CD4-positive, alpha-beta T cell treated with Interleukin-4 for 1 hour (primary cell): ENCODE measurements around the gene PHACTR1.
"Not testable (repeated sequence)": the region's sequence is repeated elsewhere in the genome, so short reads cannot be mapped to it uniquely, and the experiment has no call there.

Source experiments
- DNase-seq, 2 donors: peaks; one replicate each; pipeline ENCODE4 v3.0.0-alpha.2; 2020 to 2022

Gene PHACTR1

DNA sequence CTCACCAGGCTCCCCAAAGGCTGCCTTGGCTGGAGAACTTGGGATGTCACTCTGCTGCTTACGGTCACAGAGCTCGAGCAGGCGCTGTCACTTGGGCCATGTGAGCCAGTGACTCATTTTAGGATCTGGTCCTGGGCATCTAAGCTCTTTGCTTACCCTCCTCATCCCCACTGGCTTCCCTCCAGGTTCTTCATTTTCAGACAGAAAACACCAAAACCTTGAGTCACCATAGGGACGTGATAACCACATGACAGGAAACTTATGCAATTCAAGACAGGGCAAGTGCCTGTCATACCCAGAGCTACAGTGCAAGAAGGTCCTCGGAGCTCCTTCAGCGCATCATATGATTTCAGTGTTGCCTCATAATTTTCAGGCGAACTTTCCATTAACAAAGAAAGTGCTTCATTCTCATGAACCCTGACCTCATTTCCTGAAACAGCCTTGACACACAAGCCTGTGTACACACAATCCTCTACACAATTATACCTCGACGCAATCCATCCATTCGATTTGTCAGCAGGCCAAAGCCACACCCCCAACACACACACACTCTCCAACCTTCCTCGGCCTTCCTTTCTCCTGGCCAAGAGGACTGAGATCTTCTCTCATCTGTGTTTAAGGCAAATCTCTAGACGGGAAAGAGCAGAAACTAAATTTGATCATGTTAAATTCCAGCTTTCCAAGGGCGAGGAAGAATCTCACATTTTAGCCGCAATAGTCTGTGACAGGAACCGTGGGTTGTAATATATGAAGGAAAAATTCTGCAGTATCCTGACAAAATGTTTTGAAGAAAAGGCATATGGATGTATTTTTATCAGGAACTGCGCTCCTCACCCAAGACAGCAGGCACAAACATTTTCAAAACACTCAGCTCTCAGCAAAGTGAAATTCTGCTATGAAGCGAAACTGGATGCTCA lies 586.4 kb downstream of the PHACTR1 start:
- peak; percentile 69 to 88 for DNase-seq

DNA sequence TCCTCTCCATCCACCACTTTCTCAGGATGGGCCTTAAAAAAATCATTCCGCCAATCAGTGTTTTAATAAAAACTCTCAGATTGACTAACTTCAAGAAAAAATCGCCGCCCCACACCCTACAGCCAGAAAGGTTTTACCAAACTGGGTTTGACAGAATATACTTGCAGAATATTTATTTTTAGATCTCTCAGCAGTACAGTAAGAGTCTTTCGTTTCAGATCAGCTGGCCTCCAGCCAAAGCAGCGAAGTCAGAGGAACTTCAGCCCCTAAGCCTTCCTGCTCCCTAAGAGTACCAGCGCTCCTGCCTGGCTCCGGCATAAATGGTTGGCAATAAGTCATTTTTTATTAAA lies 587.1 kb downstream of the PHACTR1 start:
- DNase-seq: peak; percentile 24 to 68

DNA sequence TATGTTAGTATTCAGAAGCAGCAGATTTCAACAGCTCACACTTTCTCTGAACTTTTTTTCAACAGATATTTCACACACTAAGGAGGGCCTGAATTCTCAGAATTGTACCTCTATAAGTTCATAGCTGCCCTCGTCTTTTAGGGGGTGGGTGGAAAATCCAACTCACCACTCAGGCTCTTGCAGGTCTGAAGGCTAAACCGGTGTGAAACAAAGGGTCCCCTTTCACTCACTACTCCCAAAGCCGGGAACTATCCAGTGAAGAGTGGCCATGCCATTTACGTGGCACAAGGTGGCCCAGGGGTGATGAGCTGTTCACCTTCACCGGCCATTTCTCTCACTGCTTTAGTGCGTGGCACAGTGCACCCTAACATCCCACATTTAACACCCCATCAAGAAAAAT lies 587.5 kb downstream of the PHACTR1 start:
- DNase-seq: no peak

GRCh38 chr6:13304580-13305260 lies 588.2 kb downstream of the PHACTR1 start:
- no peak for DNase-seq

GRCh38 chr6:13305288-13305687 lies 588.7 kb downstream of the PHACTR1 start:
- DNase-seq: no peak

DNA sequence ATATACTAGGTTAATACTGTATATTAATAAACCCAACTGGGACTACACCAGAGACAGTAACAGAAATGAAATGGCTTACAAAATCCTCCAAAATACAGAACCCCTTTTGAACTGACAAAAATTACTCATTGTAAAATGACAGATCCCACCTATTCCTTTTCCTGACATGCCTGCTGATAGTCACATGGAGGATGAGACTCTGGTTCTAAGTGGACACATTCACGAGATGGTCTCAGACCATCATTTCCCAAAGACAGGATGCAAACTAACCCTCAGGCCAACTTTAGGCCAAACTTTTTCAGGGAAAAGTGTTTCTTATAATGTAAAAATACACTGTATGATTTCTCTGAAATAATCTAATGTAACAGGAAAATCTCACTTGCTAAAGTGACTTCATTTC lies 589.2 kb downstream of the PHACTR1 start:
- DNase-seq: no peak

DNA sequence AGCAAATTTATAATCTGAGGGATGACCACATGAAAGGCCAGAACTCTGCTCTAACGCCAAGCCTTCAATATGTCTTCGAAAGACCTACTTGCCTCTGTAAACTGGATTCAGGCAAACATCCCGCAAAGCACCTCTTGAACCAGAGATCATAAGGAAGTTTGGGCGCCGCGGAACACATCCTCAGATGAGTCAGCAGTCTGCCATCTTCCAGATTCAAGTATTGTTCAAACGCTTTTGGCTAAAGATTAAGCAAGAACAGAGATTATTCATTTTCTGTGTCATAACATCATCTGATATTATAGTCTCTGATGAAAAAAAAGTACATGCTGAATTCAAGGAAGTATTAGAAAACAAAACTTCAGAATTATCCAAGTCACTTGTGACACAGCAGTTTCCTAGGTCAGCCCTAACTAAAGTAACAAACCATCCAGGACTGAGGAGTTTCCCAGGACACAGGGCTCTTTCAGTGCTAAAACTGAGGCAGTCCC lies 591.0 kb downstream of the PHACTR1 start:
- DNase-seq: peak in 1 of 2 donors; percentile 62

DNA sequence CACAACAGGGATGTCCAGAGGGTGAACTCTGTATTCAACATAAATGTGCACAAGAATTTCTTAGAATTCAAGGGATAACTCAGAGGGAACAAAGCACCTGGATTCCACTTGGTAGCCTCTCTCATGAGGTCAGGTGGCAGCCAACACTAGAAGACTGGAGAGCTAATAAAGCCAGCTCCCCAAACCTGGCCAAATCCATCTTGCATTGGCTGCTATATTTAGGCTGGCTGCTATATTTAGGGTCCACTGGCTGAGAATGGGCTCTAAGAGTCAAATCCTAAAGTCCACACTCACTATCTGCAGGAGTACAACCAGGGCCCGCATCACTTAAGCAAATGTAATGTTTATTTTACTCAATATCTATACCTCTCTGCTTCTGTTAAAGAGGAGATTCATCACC lies 591.8 kb downstream of the PHACTR1 start:
- no peak for DNase-seq

DNA sequence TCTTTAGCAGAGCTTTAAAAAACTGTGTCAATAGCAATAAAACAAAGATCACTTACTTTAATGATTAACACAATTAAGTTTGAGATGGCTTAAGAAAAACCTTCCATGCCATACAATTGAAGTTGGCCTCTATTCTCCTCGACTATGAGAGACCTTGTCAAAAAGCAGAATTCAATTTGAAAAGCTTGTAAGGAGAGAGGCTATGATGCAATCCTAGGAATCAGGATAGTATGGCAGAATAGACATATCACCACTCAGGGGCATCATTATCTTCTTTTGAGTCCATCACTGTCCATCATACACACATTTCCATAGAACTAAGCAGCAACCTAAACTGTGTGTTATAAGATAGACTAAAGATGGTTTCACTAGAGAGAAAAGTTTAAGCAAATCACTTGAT lies 594.6 kb downstream of the PHACTR1 start:
- no peak for DNase-seq

GRCh38 chr6:13314806-13315205 lies 598.2 kb downstream of the PHACTR1 start:
- DNase-seq: no peak

DNA sequence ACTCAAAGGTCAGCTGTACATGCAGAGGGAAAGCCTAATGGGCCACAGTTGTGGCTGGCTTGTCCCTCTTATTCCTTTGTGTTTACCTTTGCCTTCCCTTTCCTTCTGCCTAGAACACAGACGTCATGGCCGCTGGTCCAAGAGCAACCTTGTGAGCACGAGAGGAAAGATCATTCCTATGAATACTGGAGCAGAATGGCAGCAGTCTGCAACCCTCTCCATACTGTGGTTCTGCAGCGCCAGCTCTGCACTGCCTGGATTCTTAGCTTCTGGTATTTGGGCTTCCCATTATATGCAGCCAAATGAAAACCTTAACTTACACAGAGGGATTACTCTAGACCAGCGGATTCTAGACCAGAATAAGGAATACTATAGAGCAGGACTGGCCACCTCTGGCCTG lies 599.3 kb downstream of the PHACTR1 start:
- DNase-seq: no peak

DNA sequence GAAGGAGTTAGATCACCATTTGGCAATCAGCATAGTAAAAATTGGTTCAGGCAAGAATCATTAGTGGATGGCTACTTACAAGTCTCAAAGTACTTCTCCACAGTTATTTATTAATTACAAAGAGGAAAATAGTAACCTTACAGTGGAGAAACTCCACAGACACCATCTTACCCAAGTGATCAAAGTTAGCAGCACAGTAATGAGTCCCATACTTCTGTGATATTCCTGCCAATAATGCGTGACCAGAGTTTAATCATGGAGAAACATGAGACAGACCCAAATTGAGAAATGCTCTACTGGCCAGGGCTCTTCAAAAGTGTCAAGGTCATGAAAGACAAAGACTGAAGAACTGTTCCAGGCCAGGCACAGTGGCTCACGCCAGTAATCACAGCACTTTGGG lies 602.3 kb downstream of the PHACTR1 start:
- DNase-seq: no peak

DNA sequence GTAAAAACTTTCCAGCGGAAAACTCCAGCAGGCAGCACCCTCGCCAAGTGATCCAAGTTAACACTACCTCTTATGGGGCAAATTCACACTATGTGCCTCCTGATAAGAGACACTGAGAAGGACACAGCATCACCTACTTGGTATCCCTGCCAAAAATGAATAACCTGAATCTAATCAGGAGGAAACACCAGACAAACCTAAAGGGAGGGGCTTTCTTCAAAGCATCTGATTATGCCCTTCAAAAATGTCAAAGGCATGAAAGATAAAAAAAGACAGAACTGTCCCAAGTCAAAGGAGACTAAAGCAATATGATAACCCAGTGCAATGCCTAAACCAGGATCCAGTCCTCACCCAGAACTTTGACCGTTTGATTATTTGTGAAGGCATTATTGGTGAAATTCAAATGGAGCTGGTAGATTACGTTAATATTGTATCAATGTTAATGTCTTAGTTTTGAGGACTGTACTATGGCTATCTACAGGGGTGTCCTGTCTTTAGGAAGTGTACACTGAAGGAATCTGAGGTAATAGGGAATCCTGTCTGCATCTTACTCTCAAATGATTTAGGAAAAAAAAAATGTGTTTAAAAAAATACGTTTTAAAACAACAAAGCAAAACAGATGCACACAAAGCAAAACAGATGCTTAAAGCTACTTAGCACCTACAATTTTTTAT lies 603.5 kb downstream of the PHACTR1 start:
- no peak for DNase-seq

- not testable (repeated sequence) for DNase-seq
Measured at GRCh38 chr6:13326031-13326586, 609.5 kb downstream of the PHACTR1 start.

GRCh38 chr6:13327691-13328075 lies 611.1 kb downstream of the PHACTR1 start:
- peak in 1 of 2 donors; percentile 27 for DNase-seq

DNA sequence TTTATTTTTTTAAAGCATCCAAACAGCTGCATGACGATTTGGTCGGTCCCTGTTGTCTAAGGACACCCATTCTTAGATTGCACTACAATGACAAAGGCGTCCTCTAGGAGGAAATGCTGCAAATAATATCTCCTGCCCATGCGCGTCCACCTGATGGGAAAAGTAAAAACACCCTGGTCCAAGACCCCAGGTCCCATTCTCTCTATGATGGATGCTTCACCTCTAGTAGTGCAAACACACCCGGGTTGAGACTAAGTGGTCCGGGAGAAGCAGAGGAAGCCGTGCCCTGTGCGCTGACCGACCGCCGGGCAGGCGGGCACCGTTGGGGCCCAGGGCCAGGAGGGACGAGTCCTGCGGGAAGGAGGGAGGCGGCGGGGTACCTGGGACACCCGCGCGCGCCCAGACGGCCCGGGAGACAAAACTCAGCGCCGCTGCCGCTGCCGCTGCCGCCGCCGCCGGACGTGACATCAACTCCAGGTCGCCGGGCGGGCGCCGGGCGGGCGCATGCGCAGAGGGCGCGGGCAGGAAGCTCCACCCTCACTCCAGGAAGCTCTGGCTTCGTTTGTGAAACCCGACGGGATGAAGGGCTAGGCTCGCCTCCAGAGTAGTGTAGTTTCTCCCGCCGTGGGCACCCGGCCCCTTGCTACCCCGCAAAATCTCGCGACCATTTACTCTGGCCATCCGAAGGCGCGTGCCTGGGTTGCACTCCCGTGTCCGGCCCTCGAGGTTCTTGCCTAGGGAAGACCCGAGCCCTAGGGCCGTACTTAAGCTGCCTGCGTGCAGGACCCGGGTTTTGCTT lies 611.7 kb downstream of the PHACTR1 start, which contains the start of gene TBC1D7:
TSS of gene TBC1D7 (minus strand) at position 462 of the 799 bp plus-strand sequence. CDS start 1,639 bp downstream, outside the sequence.
- peak; percentile 94 for DNase-seq

DNA sequence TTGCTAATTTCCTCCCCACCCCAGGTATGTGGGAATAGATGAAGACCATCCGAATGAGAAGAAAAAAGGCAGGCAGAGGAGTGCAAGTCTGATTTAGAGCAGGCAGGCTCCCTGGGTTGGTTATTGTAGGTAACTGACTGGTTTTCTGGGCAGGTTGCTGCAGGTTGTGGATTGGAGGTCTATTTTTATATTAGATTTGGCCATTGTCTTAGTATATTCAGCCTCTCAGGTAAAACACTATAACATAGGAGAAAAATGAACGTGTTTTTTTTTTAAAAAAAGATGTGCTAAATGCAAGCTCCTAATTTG lies 612.3 kb downstream of the PHACTR1 start:
- DNase-seq: no peak

DNA sequence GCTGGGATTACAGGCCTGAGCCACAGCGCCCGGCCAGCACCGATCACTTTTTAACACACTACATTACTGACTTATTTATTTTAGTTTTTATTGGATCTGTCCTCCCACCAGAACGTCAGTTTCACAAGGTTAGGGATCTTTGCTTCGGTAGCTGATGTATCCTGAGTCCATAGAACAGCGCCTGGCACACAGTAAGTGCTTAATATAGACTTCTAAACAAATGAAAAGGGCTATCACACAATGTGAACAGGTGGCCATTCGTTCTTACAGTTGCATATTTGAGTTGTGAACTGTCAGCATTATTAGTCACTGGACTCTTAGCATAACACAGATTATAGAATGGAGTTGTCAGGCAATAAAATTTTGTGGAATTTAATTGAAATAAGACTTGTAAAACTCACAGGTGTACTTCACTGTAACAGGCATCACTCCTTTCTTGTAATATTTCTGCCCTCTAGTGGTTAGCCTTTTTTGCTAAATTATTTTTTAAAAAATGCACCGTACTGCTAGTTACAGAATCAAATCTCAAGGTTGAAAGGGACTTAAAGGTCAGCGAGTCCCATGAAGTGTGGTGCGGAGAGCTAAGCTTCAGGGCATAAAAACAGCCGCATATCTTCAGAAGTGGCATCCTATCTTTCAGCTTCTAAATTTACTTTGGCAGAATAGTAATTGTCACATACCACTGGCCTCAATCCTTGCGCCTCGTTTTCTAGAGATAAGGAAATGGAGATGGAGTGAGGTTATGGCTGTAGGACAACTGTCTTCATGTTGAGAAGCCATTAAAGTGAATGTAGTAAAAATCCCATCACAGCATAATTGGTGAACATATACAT lies 615.2 kb downstream of the PHACTR1 start:
- DNase-seq: peak in 1 of 2 donors; percentile 61

DNA sequence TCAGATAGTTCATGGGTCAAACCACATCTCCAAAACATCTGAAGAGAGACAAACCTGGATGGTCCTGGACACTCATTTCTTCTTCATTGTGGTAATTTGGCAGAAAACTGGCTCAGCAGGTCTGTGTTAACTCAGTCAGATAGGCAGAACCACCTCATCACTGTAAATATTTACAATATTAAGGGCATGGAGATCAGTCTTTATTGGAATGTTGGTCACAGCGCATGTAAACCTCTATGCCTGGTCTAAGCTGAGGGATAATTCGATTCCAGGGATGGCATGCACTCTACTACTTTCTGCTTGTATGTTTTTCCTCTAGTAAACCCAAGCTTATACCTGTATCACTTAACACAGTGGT lies 615.8 kb downstream of the PHACTR1 start:
- no peak for DNase-seq

- no peak for DNase-seq
Measured at GRCh38 chr6:13334953-13335352, 618.4 kb downstream of the PHACTR1 start.

- peak; percentile 63 to 70 for DNase-seq
Measured at GRCh38 chr6:13336553-13336952, 620.0 kb downstream of the PHACTR1 start.

GRCh38 chr6:13338038-13338437 lies 621.5 kb downstream of the PHACTR1 start:
- DNase-seq: no peak
